Osteoblast (primary cell): ENCODE results near the gene GSE1. TPM values are rescaled to one million over a fixed set of nuclear protein-coding genes. Genes with fewer than 3 reads are reported as not detected.

Experiments used
- DNase-seq: peaks from one replicate; pipeline ENCODE4 v3.0.0; 2011; ENCODE audit warnings: low spot score, mixed read lengths; ENCODE audit not compliant: insufficient read length; ENCODE audit errors: missing footprints
- H2AFZ ChIP-seq: 2 replicates; pipeline ENCODE4 v1.6.0; 2011; ENCODE audit warnings: mild to moderate bottlenecking, low read length
- H3K27ac ChIP-seq: 2 replicates; pipeline ENCODE4 v1.5.1; 2011; ENCODE audit warnings: mild to moderate bottlenecking, low read depth, low read length, moderate library complexity
- H3K27me3 ChIP-seq: 2 replicates; pipeline ENCODE4 v1.6.0; 2012; ENCODE audit warnings: mild to moderate bottlenecking, control low read depth, inconsistent platforms, low read length, moderate library complexity; ENCODE audit not compliant: insufficient read depth
- H3K36me3 ChIP-seq: 2 replicates; pipeline ENCODE4 v1.5.1; 2011; ENCODE audit warnings: mild to moderate bottlenecking, low read length, control low read depth, moderate library complexity; ENCODE audit not compliant: insufficient read depth
- H3K4me1 ChIP-seq: 2 replicates; pipeline ENCODE4 v1.5.1; 2011; ENCODE audit warnings: mild to moderate bottlenecking, low read length, control low read depth, moderate library complexity; ENCODE audit not compliant: insufficient read depth
- H3K4me2 ChIP-seq: 2 replicates; pipeline ENCODE4 v1.6.0; 2011; ENCODE audit warnings: mild to moderate bottlenecking, low read length; ENCODE audit not compliant: insufficient read depth
- H3K4me3 ChIP-seq: fragments of 200-600 bp; sonication (generic); 3 replicates; pipeline ENCODE4 v1.5.1; 2012; ENCODE audit warnings: mild to moderate bottlenecking, low read length, inconsistent platforms; ENCODE audit not compliant: insufficient read depth
- H3K79me2 ChIP-seq: 2 replicates; pipeline ENCODE4 v1.6.0; 2012; ENCODE audit warnings: mild to moderate bottlenecking, low read length, control low read depth, inconsistent platforms; ENCODE audit not compliant: insufficient read depth
- H3K9me3 ChIP-seq: 2 replicates; pipeline ENCODE4 v1.5.1; 2011; ENCODE audit warnings: low read depth, low read length, control low read depth
- H4K20me1 ChIP-seq: 2 replicates; pipeline ENCODE4 v1.6.0; 2012; ENCODE audit warnings: mild to moderate bottlenecking, low read length, control low read depth; ENCODE audit not compliant: insufficient read depth
- total RNA-seq: library from RNA; depleted of rRNA; stranded (reverse); fragments of >200 nt; gene quantifications from 2 replicates; pipeline ENCODE4 v1.2.3, GENCODE V29; 2012
- TF ChIP-seq, protein P1 (sequence below): IDR thresholded peaks from 2 replicates; pipeline ENCODE4 v1.5.1; 2011; ENCODE audit warnings: mild to moderate bottlenecking, low read depth, low read length, moderate library complexity; ENCODE audit errors: extremely low read depth

Gene GSE1
- total RNA-seq, 1 donor = 49.6 TPM

DNA sequence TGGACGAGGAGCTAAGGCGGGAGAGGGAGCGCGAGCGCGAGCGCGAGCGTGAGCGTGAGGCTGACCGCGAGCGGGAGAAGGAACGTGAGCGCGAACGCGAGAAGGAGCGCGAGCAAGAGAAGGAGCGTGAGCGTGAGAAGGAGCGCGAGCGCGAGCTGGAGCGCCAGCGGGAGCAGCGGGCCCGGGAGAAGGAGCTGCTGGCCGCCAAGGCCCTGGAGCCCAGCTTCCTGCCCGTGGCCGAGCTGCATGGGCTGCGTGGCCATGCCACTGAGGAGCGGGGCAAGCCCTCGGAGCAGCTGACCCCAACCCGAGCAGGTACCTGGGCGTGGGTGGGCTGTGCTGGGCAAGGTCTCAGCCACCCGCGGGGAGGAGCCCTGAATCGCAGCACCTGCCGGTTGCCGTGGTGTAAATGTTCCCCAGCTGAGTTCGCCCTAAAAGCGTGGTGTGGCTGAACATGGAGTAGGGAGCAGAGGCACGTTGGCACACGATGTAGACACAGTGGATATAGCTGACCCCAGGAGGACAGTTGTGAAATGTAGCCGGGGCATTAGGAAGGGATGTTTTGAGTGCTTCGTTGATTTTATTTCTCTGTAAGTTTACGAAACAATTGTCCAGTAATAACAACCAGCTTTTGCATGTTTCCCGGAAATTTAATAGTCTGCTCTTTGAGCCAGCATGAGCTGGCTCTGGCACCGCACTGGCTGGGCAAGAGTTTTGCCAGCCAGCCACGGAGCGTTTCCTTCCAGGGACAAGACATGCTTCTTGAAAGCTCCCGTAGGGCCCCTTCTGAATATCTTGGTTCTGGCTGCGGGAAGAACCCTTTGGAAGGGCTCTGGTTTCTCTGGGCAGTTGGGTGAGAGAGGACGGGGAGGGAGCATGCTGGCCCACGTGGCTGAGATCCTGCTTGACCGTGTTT lies 43.5 kb downstream of the GSE1 start:
- no peak overlapping the region for H2AFZ ChIP-seq
- TF ChIP-seq, protein P1, sequence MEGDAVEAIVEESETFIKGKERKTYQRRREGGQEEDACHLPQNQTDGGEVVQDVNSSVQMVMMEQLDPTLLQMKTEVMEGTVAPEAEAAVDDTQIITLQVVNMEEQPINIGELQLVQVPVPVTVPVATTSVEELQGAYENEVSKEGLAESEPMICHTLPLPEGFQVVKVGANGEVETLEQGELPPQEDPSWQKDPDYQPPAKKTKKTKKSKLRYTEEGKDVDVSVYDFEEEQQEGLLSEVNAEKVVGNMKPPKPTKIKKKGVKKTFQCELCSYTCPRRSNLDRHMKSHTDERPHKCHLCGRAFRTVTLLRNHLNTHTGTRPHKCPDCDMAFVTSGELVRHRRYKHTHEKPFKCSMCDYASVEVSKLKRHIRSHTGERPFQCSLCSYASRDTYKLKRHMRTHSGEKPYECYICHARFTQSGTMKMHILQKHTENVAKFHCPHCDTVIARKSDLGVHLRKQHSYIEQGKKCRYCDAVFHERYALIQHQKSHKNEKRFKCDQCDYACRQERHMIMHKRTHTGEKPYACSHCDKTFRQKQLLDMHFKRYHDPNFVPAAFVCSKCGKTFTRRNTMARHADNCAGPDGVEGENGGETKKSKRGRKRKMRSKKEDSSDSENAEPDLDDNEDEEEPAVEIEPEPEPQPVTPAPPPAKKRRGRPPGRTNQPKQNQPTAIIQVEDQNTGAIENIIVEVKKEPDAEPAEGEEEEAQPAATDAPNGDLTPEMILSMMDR = no peak
- H4K20me1 ChIP-seq = peaks cover 66% of the 10 kb centered on the region
- H3K79me2 ChIP-seq = peaks cover 4% of the 10 kb centered on the region
- H3K4me1 ChIP-seq = peaks cover 4% of the 10 kb centered on the region
- no peaks in the 10 kb centered on the region for H3K9me3 ChIP-seq
- peaks cover 65% of the 10 kb centered on the region for H3K36me3 ChIP-seq
- no peak overlapping the region for H3K4me3 ChIP-seq
- no peak overlapping the region for H3K27ac ChIP-seq
- peak; percentile 85 for DNase-seq
- H3K27me3 ChIP-seq = no peaks in the 10 kb centered on the region
- H3K4me2 ChIP-seq = no peak overlapping the region

DNA sequence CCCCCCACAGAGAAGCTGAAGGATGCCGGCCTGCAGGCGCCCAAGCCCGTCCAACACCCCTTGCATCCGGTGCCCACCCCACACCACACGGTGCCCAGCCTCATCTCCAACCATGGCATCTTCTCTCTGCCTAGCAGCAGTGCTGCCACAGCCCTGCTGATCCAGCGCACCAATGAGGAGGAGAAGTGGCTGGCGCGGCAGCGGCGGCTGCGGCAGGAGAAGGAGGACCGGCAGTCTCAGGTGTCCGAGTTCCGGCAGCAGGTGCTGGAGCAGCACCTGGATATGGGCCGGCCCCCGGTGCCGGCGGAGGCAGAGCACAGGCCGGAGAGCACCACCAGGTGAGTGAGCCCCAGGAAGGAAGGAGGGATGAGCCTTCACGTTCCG lies 44.1 kb downstream of the GSE1 start:
- H2AFZ ChIP-seq = no peak overlapping the region
- no peaks in the 10 kb centered on the region for H3K27me3 ChIP-seq
- H3K4me1 ChIP-seq = peaks cover 4% of the 10 kb centered on the region
- H3K27ac ChIP-seq = no peak overlapping the region
- DNase-seq = peak; percentile 50
- H3K4me2 ChIP-seq = no peak overlapping the region
- no peaks in the 10 kb centered on the region for H3K9me3 ChIP-seq
- H3K36me3 ChIP-seq = peaks cover 68% of the 10 kb centered on the region
- peaks cover 61% of the 10 kb centered on the region for H4K20me1 ChIP-seq
- H3K4me3 ChIP-seq = no peak overlapping the region
- H3K79me2 ChIP-seq = peaks cover 4% of the 10 kb centered on the region
- TF ChIP-seq, protein P1 = no peak

DNA sequence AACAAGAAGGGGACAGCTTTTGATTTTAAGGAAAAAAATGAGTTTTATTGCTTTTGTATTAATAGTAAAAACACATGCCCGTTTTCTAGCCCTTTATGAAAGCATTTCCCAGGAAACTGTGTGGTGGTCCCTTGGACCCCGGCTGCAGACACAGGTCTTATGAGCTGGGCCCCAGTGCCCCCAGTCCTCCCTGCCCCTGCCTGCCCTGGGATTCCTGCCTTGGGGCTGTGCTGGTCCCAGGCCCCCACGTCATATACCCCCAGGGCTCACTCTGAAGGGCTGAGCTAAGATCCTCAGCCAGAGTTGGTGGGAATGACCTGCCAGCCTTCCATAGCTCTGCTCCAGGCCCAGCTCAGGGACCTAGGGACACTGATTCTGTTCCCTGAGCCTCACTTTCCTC lies 44.9 kb downstream of the GSE1 start:
- Histone ChIP-seq H3K4me1 (peaks cover 4% of the 10 kb centered on the region), H3K4me2 (no peak overlapping the region), H2AFZ (no peak overlapping the region), H3K9me3 (no peaks in the 10 kb centered on the region), H4K20me1 (peaks cover 69% of the 10 kb centered on the region), H3K79me2 (peaks cover 4% of the 10 kb centered on the region), H3K27ac (no peak overlapping the region), H3K27me3 (no peaks in the 10 kb centered on the region), H3K4me3 (no peak overlapping the region), H3K36me3 (peaks cover 70% of the 10 kb centered on the region)
- DNase-seq = peak; percentile 54
- TF ChIP-seq, protein P1 = no peak

DNA sequence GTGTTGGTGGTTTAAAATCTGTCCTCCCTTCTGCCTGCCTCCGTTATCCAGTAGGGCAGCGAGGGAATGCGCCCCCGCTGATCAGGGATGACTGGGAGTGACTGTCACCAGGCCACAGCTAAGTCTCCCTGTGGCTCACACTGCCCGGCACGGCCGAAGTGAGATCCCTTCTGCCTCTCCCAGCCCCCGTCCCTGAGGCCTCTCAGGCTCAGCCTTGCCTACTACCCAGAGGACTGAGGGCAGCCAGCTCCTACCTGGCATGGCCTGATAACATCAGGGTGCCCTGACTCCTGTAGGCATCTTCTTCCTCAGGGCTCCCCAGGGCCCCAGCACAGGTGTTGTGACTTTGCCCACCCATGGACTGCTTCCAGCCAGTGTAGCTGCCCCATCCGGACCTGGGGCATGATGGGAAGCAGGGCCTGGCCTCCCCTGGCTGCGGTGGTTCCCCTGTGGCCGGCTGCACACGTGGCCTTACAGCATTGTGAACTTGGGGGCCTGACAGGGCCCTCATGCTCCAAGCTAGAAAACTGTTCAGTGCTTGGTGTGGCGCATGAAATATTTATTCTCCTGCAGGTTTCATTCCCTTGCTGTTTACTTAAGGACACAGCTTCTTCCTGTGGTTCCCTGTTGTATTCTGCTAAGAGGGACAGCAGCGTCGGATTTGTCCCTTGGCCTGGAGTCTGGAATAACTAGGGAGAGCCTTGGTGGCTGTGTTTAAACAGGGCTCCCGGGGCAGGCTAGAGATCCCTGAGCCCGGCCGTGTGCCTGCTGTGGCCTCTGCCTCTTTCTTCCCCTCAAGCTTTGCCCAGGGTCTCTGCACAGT lies 45.6 kb downstream of the GSE1 start:
- no peaks in the 10 kb centered on the region for H3K27me3 ChIP-seq
- H3K4me3 ChIP-seq = no peak overlapping the region
- peaks cover 65% of the 10 kb centered on the region for H4K20me1 ChIP-seq
- DNase-seq = peak; percentile 82
- H2AFZ ChIP-seq = no peak overlapping the region
- no peaks in the 10 kb centered on the region for H3K4me1 ChIP-seq
- H3K9me3 ChIP-seq = no peaks in the 10 kb centered on the region
- H3K4me2 ChIP-seq = no peak overlapping the region
- H3K79me2 ChIP-seq = peaks cover under 1% of the 10 kb centered on the region
- no peak overlapping the region for H3K27ac ChIP-seq
- H3K36me3 ChIP-seq = peaks cover 77% of the 10 kb centered on the region
- TF ChIP-seq, protein P1 = no peak
